Large intestine (tissue), 3 donors: Measurements from ENCODE around the gene BET1L. TPM values are rescaled to one million over a fixed set of nuclear protein-coding genes. Genes with fewer than 3 reads are reported as not detected.
"Not testable (repeated sequence)": the region's sequence is repeated elsewhere in the genome, so short reads cannot be mapped to it uniquely, and the experiment has no call there.

ENCODE experiments used
- DNase-seq, 2 donors: peaks; one replicate each; pipeline versions ENCODE4 v3.0.0 to v3.0.0-alpha.2; 2013
- H3K27ac ChIP-seq: one replicate; pipeline ENCODE4 v1.5.1; 2013; ENCODE audit warnings: low read length
- H3K27me3 ChIP-seq: 2 replicates; pipeline ENCODE4 v1.6.1; 2013; ENCODE audit warnings: low read length; ENCODE audit not compliant: control insufficient read depth, insufficient read depth
- H3K36me3 ChIP-seq: 2 replicates; pipeline ENCODE4 v1.6.1; 2013; ENCODE audit warnings: low read length; ENCODE audit not compliant: control insufficient read depth, insufficient read depth
- H3K4me1 ChIP-seq: one replicate; pipeline ENCODE4 v1.6.1; 2013; ENCODE audit warnings: low read length; ENCODE audit not compliant: control insufficient read depth, insufficient read depth
- H3K4me3 ChIP-seq: one replicate; pipeline ENCODE4 v1.5.1; 2013; ENCODE audit warnings: low read length
- H3K9me3 ChIP-seq: one replicate; pipeline ENCODE4 v1.6.1; 2013; ENCODE audit warnings: mild to moderate bottlenecking, low read depth, low read length, moderate library complexity; ENCODE audit not compliant: control insufficient read depth
- WGBS: methylation state at CpG from one replicate; pipeline ENCODE4 v1.1.5; 2013; ENCODE audit warnings: low lambda C conversion rate; ENCODE audit not compliant: insufficient coverage; 5-methylcytosine and 5-hydroxymethylcytosine counted together
- polyA plus RNA-seq: library from polyadenylated mRNA; unstranded; fragments of 120-200 nt; gene quantifications from one replicate; pipeline ENCODE4 v1.2.1, GENCODE V29; 2013

BET1L gene
- polyA plus RNA-seq, 1 donor: 51.2 TPM

DNA sequence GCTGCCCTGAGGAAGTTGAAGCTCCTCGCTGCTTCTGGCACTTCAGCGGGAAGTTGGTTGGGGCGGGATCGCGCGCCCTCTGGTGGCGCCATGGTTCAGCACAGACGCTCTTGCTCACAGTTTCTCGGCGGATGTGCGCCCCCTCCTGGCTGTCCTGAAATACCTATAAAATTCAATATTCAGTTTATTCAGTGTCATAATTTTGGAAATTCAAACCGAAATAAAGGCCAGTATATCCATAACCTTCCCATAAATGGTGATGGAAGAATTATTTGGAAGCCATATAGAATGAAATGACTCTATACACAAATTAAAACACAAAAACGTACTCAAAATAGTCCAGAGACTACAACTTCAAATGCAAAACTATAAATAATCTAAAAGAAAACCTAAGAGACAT is 27.0 kb downstream of the BET1L start:
- not testable (repeated sequence) for H3K4me3 ChIP-seq, H3K36me3 ChIP-seq, H3K27ac ChIP-seq, H3K4me1 ChIP-seq, H3K9me3 ChIP-seq, DNase-seq, H3K27me3 ChIP-seq
- no CpG with 5 or more reads among the region's 13 CpGs for WGBS

Other genes with a start within 250 kb of the BET1L start
- gene SCGB1C1, start 14.3 kb downstream of the BET1L start, polyA plus RNA-seq: not detected
- 64.2 TPM for gene RIC8A, start 309 bp upstream of the BET1L start, polyA plus RNA-seq
- gene SIRT3, start 28.9 kb upstream of the BET1L start, polyA plus RNA-seq: 44.8 TPM
- gene PSMD13, start 29.6 kb upstream of the BET1L start, polyA plus RNA-seq: 107 TPM
- 37.4 TPM for gene NLRP6, start 71.0 kb upstream of the BET1L start, polyA plus RNA-seq
- gene PGGHG, start 81.7 kb upstream of the BET1L start, polyA plus RNA-seq: 53.8 TPM
- 0.10 TPM for gene IFITM5, start 92.1 kb upstream of the BET1L start, polyA plus RNA-seq
- gene IFITM2, start 100.4 kb upstream of the BET1L start, polyA plus RNA-seq: 51.7 TPM
- gene IFITM1, start 106.6 kb upstream of the BET1L start, polyA plus RNA-seq: 137 TPM
- gene IFITM3, start 113.5 kb upstream of the BET1L start, polyA plus RNA-seq: 250 TPM
- gene B4GALNT4, start 162.1 kb upstream of the BET1L start, polyA plus RNA-seq: 24.0 TPM
- 71.6 TPM for gene PKP3, start 186.8 kb upstream of the BET1L start, polyA plus RNA-seq
- 84.9 TPM for gene SIGIRR, start 207.6 kb upstream of the BET1L start, polyA plus RNA-seq
- gene ANO9, start 234.6 kb upstream of the BET1L start, polyA plus RNA-seq: 169 TPM
- gene PTDSS2, start 242.9 kb upstream of the BET1L start, polyA plus RNA-seq: 21.1 TPM